ENCODE results near the gene SELENOM.

GRCh38 chr22:31106731-31107177, 614 bp downstream of the SELENOM start:
- TF ChIP-seq, protein P1, sequence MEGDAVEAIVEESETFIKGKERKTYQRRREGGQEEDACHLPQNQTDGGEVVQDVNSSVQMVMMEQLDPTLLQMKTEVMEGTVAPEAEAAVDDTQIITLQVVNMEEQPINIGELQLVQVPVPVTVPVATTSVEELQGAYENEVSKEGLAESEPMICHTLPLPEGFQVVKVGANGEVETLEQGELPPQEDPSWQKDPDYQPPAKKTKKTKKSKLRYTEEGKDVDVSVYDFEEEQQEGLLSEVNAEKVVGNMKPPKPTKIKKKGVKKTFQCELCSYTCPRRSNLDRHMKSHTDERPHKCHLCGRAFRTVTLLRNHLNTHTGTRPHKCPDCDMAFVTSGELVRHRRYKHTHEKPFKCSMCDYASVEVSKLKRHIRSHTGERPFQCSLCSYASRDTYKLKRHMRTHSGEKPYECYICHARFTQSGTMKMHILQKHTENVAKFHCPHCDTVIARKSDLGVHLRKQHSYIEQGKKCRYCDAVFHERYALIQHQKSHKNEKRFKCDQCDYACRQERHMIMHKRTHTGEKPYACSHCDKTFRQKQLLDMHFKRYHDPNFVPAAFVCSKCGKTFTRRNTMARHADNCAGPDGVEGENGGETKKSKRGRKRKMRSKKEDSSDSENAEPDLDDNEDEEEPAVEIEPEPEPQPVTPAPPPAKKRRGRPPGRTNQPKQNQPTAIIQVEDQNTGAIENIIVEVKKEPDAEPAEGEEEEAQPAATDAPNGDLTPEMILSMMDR (IDR thresholded peaks at IDR 0.05; ENCODE audit: poor library complexity, severe bottlenecking), result no peak
- TF ChIP-seq POLR2AphosphoS5 (IDR thresholded peaks at IDR 0.05), result no peak
- TF ChIP-seq, protein P2, sequence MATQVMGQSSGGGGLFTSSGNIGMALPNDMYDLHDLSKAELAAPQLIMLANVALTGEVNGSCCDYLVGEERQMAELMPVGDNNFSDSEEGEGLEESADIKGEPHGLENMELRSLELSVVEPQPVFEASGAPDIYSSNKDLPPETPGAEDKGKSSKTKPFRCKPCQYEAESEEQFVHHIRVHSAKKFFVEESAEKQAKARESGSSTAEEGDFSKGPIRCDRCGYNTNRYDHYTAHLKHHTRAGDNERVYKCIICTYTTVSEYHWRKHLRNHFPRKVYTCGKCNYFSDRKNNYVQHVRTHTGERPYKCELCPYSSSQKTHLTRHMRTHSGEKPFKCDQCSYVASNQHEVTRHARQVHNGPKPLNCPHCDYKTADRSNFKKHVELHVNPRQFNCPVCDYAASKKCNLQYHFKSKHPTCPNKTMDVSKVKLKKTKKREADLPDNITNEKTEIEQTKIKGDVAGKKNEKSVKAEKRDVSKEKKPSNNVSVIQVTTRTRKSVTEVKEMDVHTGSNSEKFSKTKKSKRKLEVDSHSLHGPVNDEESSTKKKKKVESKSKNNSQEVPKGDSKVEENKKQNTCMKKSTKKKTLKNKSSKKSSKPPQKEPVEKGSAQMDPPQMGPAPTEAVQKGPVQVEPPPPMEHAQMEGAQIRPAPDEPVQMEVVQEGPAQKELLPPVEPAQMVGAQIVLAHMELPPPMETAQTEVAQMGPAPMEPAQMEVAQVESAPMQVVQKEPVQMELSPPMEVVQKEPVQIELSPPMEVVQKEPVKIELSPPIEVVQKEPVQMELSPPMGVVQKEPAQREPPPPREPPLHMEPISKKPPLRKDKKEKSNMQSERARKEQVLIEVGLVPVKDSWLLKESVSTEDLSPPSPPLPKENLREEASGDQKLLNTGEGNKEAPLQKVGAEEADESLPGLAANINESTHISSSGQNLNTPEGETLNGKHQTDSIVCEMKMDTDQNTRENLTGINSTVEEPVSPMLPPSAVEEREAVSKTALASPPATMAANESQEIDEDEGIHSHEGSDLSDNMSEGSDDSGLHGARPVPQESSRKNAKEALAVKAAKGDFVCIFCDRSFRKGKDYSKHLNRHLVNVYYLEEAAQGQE (IDR thresholded peaks at IDR 0.05; ENCODE audit: borderline replicate concordance), result no peak
- no peak for TF ChIP-seq EZH2 (IDR thresholded peaks at IDR 0.05; ENCODE audit: borderline replicate concordance, insufficient read depth, low read length, poor library complexity, severe bottlenecking)
- no peak for TF ChIP-seq EP300 (conservative IDR thresholded peaks at IDR 0.05; ENCODE audit: poor library complexity, severe bottlenecking)
- no peak for TF ChIP-seq TAF1 (IDR thresholded peaks at IDR 0.05; ENCODE audit: low read depth)
- TF ChIP-seq RAD21 (conservative IDR thresholded peaks at IDR 0.05), result no peak

All from neural cell (in vitro differentiated cells).